ENCODE results near the gene BLVRB. TPM values are rescaled to one million over a fixed set of nuclear protein-coding genes. Genes with fewer than 3 reads are reported as not detected.
"Not testable (repeated sequence)": the region's sequence is repeated elsewhere in the genome, so short reads cannot be mapped to it uniquely, and the experiment has no call there.

BLVRB gene
- polyA plus RNA-seq, 1 donor: 42.4 TPM

DNA sequence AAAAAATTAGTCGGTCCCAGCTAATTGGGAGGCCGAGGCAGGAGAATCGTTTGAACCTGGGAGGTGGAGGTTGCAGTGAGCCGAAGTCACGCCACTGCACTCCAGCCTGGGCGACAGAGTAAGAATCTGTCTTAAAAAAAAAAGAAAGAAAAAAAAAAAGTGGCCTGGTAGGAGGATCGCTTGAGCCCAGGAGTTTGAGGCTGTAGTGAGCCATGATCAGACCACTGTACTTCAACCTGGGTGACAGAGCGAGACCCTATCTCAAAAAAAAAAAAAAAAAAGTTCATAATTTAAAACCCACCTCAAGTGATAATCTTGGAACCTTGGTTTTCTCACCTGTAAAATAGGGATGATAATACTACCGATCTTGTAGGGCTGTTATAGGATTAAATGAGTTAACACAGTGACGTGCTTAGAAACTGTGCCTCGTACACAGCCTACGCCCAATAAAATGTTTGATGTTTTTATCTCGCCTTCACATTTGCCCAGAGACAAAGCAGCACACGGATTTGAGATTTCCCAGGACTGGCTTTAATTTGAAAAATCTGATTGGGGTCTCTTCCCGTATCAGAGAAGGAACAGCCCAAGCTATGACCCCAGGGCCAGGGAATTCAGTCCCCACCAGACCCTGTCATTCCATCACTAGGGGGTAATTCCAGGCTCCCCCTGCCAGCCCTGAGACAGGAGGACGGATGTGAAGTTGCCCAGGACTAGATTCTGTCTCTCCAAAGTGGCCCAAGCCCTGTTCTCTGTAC is 43.4 kb downstream of the BLVRB start:
- DNase-seq: no peak

DNA sequence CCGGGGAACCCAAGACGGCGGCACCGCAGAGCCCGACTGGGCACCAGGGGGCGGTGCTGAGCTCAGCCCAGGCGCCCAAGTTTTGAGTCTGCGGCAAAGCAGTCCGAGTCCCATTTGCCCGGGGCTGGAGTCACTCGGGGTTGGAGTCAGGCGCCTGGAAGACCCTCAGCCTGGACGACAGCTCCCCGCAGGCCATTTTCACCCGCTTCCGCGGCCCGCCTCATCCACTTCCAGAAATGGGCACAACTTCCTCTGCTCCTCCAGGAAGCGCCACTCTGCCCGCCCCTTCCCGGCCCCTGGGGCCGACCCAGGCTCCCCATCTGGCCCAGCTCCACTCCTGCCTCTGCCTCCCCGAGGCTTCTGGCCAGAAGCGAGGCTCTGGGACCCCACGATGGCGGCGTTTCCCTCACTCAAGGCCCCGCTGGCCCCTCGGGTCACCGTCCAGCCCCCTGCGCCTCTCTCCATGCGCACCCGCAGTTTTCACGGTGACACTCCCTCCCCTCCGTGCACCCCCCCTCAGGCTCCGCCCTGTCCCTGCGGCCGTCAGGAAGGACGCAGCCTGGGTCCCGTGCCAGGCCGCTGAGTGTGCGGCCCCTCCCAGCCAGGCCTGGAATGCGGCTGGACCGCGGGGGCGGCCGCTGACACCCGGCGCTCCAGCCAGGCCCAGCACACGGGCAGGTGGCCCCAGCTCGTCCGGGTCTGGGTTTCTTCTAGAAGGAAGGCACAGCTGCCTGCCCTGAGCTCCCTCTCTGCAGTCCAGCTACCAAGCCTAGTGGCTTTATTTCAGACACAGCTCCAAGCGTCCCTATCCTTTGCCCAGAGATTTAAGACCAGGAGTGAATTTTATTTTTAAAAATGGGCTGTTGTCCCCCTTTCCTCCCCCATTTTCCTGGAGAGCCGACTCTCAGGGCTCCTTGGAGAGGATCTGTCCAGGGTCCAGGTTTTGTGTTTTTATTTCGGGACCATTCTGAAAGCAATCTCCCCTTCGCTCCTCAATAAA is 44.5 kb downstream of the BLVRB start:
- peak; percentile 97 for DNase-seq

DNA sequence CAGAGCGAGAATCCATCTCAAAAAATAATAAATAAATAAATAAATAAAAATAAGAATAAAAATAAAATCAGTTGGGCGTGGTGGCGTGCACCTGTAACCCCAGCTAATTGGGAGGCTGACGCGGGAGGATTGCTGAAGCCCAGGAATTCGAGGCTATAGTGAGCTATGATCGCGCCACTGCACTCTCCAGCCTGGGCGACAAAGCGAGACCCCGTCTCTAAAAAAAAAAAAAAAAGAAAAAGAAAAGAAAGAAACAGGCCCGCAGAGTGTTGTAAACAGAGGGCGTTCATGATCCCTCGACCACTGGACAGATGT is 45.1 kb downstream of the BLVRB start:
- DNase-seq: no peak

DNA sequence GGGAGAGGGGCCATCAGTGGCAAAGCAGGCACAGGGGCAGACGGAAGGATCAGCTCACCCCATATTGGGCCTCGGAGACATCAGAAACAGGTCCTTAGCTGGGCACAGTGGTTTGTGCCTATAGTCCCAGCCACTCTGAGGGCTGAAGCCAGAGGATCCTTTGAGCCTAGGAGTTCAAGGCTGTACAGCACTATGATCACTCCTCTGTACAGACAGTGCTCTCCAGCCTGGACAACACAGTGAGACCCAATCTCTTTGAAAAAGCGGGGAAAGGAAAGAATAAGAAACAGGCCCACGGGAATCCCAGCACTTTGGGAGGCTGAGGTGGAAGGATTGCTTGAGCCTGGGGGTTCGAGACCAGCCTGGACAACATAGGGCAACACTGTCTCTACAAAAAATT is 45.8 kb downstream of the BLVRB start:
- DNase-seq: no peak

DNA sequence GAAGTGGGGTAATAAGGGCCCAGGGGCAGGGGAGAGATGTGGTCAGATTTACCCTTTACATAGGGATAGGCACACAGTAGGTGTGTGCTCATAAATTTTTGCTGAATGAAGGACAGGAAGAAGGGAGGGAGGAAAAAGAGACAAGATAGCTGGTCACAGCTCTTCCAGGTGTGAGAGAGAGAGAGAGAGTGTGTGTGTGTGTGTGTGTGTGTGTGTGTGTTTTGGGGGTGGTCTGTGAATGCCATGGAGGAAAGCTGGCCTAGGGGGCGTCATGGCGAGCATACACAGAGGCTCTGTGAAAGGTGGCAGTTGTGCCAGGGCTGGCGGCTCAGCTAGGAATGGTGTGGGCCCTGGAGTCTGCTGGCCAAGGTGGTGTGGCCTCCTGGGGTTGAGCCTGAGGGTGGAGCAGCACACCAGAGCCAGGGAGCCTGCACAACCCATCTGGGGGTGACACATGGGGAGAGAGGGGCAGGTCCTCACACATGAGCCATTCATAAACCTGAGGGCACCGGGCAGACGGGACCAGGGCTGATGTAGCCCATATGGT is 46.4 kb downstream of the BLVRB start:
- no peak for DNase-seq

DNA sequence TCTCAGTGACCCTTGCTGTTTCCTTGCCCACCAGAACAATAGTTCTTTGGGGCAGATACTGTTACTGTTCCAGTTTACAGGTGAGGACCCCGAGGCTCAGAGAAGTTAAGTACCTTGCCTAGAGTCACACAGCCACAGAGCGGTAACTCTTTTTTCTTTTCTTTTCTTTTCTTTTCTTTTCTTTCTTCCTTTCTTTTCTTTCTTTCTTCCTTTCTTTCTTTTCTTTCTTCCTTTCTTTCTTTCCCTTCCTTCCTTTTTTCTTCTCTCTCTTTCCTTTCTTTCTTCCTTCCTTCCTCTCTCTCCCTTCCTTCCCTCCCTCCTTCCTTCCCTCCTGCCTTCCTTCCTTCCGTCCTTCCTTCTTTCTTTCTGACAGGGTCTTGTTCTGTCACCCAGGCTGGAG is 47.5 kb downstream of the BLVRB start:
- DNase-seq: no peak

DNA sequence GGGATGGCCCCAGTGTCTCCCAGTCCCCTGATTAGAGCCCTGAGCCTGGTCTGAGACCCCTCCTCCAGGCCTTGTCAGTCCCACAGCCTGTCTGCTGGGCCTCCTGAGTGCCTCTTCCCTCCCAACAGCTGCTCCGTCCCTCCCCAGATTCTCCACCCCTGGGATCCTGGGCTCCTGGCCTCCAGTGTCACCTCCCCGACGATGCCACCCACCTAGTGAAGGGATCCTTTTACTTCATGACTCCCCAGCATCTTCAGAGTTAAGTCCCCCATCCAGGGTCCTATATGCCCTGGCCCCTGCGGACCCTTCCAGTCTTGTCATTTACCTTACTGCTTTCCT is 47.9 kb downstream of the BLVRB start:
- DNase-seq: no peak

DNA sequence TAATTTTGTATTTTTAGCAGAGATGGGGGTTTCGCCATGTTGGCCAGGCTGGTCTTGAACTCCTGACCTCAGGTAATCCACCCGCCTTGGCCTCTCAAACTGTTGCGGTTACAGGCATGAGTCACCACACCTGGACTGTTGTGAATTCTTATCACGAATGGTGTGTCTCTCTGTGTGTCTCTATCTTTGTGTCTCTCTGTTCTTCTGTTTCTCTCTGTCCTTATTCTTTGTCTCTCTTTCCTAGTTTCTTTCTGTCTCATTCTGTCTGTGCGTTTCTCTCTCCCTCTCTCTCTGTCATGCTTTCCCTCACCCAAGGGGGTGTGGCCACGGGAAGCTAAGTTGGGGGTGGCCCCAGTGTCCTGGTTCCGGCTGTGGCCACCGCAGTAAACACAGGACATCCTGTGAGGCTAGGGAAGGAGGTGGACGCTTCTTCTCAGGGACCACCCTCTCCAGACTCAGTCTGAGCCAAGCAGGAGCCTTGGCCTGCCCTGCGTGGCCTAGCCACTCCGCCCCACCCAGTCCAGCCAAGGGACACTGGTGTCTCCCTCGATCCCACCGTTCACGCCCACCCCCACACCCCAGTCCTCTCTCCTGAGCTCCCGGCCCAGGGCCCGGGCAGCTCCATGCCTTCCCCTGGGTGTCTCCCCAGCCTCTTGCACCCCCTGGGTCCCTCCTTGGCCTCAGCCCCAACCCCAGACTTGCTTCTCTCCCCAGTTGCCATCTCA is 48.5 kb downstream of the BLVRB start:
- DNase-seq: peak; percentile 78

DNA sequence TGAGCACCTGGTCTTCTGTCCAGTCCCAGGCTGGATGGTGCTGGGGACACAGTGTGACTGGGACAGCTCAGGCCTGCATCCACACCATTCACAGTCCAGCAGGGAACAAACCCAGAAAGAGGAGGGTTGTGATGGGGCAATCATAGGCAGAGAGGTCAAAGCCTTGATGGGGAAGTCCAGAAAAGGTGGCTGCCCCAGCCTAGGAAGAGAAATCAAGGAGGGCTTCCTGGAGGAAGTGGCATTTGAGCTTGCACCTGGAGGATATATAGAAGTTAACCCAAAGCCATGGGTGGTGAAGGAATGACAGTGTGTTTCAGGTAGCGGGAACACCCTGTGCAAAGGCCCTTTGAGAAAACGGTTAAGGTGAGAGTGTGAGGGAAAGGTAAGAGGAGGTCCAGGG is 49.8 kb downstream of the BLVRB start:
- no peak for DNase-seq

DNA sequence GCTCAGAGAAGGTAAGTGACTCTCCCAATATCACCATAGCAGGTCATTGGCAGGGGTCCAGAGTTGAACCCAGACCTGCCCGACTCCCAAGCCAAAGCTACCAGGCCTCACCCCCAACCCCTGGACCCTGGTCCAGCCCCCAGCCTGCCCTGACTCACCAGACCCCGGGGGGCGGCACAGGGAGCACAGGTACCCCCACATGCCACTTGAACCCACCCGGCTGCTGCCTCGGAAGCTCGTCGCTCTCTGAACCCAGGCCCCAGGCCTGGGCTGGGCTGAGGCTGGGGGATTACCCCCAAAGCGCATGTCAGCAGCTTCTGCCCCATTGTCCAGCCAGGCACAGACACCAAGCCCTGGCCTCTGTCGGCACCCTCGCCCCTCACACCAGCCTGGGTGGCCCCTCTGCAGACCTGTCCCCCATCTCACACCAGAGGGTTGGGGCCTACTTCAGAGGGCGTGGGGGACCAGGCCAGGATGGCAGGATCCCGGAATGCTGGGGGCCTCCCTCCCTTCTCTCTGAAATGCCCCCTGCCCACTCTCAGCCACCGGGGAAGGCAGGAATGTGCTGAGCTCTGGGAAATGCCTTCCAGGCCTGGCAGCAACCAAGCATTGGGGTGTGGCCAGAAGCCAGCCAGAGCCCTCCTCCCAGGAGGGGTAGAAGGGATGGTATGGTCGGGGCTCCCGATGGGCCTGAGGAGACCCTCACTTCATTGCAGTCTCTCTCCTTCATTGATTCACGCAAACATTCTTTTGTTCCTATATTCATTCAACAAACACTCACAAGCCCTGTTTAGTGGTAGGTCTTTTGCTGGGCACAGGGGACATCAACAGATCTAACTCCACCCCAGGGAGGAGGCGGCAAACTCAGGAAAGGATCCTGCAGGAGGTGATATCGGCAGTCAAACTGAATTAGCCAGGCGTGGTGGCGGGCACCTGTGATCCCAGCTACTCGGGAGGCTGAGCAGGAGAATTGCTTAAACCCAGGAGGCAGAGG is 50.7 kb downstream of the BLVRB start:
- no peak for DNase-seq

DNA sequence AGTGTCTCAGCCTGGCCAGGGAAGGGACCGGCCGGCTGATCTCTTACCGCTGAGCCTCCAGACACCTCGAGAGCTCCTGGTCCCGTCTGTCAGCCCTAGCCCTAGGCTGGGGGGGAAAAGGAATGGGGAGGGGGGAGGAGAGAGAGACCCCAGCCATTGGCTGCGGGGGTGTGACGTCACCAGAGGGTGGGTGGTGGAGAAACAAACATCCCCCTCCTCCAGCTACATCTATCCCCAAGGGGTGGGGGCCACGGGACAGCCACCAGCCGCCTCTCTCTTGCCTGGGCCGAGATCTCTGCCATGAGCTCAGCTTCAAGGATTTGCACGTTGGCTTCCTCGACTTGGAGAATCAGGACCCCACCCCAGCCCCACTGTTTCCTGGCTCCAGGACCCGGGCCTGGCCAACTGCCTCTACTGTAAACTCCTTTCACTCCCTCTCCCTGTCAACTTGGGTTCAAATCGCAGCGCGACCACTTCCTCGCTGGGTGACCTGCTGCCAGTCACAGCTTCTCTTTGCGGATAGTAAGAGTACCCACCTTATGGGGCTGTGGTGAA is 52.2 kb downstream of the BLVRB start, which contains the start of gene PRX:
Gene PRX, minus strand, starts transcription at position 88 of the 555 bp plus-strand sequence. CDS start 5,446 bp downstream, outside the sequence.
- DNase-seq: peak; percentile 61

DNA sequence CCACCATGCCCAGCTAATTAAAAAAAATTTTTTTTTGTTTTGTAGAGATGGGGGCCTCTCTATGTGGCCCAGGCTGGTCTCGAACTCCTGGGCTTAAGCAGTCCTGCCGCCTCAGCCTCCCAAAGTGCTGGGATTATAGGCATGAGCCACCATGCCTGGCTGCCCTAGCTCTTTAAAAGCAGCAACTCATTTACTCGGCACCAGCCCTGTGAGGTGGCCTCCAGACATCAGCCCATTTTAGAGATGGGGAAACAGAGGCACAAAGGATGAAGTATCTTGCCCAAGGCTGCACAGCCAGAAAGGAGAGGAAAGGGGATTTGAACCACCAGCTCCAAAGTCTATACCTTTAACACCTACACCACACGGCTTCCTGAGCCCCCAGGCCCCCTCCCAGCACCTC is 52.7 kb downstream of the BLVRB start:
- no peak for DNase-seq

DNA sequence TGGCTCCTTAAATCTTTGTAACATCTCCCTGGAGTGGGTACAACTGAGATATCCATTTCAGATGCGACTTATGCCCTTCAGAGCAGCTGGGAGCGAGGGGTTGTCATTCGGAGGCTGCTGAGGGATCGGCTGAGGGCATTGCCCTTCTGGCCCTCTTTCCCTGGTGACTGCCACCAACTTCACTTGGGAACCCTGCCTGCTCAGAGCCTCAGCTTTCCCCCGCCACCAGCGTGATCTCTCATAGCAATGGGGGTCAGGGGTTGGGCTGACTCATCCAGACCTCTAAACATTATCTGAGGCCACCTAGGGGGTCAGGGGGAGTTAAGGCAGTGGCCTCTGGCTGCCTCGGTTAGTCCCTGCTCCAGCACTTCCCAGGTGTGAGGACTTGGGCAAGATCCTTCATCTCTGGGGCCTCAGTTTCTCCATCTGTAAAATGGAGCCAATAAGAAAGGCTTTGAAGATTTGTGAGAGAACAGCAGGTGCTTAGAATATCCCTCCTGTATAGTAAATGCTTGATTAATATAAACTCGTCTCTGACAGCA is 53.5 kb downstream of the BLVRB start:
- DNase-seq: no peak

DNA sequence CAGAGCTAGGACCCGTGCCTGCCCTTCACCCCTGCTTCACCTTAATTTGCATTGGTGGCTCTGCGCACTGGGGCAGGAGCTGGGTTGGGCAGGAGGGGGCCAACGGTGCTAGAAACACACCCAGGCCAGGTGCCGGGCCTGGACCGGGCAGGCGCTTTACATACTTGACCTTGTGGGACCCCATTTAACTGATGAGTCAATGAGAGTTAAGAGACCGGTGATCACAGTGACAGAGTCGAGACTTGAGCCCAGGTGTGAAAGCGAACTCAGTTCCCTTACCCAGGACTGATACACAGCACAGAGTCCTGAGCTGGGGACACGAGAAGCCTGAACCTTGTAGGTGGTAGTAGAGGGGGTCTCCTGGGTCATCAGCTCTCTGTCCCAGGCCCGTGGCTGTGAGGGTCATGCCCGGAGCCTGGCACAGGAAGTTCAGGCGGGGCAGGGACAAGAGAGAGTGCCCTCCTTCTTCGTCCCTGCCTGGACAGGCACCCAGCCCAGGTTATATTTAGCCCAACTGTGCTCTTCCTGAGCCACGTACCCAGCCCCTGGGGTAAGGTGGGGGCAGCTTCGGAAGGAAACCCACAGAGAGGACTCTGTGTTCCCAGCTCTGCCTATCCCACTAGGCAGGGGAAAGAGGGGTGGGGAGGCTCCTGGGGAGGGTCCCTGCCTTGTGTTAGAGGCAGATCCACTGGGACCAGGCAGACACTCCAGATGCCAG is 54.3 kb downstream of the BLVRB start:
- DNase-seq: no peak

DNA sequence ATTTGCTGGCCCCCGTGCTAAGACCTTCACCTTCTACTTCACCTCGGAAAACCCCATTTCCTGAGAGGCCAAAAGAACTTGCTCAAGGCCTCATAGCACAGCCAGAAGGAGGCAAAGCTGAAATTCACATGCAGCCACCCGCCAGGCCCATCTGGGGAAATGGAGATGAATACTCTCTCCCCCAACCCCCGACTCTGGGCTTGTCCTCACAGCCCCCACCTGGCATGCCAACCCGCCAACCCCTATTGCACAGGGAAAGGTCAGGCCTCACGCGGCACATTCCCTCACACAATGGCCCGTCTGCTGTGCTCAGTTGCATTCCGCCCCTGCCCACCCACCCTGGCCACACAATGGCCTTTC is 55.5 kb downstream of the BLVRB start:
- no peak for DNase-seq

DNA sequence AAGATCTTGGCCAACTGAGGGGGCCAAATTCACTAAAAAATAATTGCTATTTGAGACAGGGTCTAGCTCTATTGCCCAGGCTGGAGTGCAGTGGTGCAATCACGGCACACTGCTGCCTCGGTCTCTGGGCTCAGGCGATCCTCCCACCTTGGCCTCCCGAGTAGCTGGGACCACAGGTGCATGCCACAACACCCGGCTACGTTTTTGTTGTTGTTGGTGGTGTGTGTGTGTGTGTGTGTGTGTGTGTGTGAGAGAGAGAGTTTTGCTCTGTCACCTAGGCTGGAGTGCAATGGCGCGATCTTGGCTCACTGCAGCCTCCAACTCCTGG is 57.0 kb downstream of the BLVRB start:
- DNase-seq: not testable (repeated sequence)

DNA sequence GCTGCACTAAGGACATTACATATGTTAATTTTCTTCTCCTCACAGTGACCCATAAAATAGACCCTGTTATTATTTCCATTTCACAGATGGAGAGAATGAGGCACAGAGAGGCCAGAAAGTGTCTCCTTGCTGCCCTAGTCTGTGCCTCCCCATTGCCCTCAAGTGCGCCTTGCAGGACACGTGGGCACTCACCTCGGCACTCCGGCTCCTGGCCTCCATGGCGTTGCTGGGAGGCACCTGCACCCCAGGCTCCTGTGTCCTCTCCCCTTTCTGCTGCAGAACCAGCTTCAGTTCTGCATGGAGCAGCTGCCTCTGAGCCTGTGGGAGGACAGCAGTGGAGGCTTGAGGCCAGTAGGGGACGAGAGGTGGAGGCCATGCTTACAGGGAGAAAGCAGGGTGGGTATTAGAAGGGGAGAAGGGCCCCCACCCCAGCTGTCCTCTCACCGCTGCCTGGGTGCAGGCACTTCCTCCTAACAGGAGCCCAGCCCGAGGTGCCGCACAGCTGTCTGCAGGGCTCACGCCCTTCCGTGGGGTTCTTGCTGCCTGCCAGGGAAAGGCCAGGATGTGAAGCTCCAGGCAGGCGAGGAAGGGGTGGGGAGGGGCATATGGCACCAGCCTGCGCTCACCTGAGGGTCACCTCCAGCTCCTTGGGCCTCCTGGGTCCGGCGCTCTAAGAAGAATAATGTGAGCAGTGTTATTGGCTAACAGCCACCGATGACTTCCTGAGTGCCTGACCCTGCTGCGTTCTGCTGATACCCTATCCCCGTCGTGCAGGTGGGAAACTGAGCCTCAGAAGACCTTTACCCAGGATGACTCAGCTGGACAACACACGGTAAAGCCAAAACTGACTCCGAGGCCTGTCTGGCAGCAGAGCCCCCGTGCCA is 57.6 kb downstream of the BLVRB start:
- no peak for DNase-seq

DNA sequence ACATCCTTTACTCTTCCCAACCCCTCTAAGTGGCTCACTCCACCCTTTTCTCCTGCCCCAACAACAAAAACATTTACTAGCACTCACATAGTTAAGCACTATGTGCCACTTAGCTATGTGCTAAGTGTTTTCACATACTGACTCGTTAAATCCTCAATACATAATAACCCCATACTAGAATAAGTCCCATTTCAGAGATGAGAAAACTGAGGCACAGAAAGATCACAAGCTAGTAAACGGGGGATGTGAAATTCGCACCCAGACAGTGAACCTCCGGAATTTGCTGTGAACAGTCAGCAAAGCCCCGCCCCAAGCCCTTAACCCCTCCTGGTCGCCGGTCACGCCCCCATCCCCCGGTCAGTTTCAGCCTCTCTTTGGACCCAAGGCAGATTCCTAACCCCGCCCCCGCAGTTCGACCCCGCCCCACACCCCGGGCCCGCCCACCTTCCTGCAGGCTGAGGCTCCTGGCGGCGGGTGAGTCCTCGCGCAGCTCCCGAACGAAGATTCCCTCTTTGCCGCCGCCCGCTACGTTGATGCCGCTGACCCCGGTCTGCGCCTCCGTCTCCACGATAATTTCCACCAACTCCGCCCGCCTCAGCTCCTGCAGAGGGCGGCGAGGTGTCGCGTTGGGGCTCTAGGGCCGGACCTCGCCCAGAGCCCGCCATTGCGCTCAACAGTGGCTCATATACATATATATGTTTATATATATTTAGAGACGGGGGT is 62.1 kb downstream of the BLVRB start:
- peak; percentile 84 for DNase-seq

DNA sequence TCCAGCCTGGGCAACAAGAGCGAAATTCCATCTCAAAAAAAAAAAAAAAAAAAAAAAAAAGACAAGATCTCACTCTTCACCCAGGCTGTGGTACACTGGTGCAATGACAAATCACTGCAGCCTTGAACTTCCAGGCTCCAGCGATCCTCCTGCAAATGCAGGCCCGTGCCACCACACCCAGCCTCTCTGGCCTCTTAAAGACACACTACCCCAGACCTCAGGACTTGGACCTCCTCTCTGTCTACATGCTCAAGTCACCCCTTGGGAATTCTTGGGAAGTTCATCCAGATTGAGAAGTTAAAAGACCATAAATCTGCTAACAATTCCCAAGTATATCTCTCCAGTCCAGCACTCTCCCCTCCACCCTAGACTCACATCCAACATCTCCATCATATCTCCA is 65.0 kb downstream of the BLVRB start:
- DNase-seq: no peak

All from hindlimb muscle (tissue), 1 donor.